GM12864 (cell line): ENCODE data around the gene BCL2L11.

ENCODE experiments used
- DNase-seq: peaks from one replicate; pipeline ENCODE4 v3.0.0-alpha.2; 2011; ENCODE audit warnings: low read depth
- H3K4me3 ChIP-seq: 2 replicates; pipeline ENCODE4 v1.5.1; 2011; ENCODE audit warnings: mild to moderate bottlenecking, low read depth, low read length, control low read depth
- CTCF ChIP-seq: IDR thresholded peaks from 2 replicates; pipeline ENCODE4 v1.5.1; 2011; ENCODE audit warnings: low read depth, mild to moderate bottlenecking, moderate library complexity, low read length, control low read depth, inconsistent platforms; ENCODE audit errors: missing control alignments

Gene BCL2L11

DNA sequence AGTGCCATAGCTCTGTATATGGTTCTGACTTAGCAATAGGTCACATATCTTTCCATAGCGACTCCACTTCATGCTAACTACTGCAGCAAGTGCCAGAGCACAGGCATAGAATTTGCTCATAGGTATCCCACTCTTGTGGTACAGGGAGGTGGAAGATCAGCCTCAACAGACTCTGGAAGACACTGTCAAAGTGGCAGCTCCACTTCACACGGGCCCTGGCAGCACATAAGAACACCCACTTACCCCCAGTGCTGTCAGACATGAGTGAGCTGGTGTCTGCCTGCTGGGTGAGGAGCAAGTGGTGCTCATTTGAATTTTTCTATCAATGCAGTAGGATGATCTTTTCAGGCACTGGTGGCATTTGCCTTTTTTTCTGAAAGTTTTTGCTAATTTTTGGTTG is 48.6 kb downstream of the BCL2L11 start:
- no peak for DNase-seq
- H3K4me3 ChIP-seq, result no peak overlapping the region
- TF ChIP-seq CTCF, result no peak

- no peak overlapping the region for H3K4me3 ChIP-seq
- DNase-seq, result no peak
- TF ChIP-seq CTCF, result no peak
Measured at GRCh38 chr2:111169924-111170323, 49.2 kb downstream of the BCL2L11 start.

DNA sequence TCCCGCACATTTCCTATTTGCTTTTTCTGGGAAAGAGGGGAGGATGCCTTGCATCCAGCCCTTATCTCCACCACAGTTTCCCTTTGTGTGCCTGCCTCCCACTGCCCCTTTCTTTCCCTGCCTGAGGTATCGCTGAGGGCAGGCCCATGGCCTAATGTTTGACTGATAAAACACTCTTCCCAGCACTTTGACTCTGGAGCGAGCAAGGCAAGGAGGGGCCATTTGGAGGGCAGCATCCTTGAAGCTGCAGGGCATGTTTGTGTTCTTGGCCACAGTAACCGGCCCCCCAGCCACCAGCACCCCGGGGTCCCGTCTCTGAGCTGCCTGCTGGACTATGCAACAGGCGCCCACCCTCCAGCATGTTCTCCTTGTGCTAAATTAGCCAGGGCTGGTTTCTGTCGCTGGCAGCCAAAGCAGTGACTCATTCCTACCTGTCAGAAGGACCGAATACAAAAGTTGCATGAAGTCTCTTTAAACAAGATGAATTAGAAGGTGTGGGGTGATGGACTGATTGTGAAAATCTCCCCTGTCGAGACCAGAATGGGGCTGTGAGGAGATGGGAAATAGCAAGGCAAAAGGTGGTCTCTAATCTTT is 50.7 kb downstream of the BCL2L11 start:
- TF ChIP-seq CTCF, result no peak
- DNase-seq, result no peak
- H3K4me3 ChIP-seq, result no peak overlapping the region

DNA sequence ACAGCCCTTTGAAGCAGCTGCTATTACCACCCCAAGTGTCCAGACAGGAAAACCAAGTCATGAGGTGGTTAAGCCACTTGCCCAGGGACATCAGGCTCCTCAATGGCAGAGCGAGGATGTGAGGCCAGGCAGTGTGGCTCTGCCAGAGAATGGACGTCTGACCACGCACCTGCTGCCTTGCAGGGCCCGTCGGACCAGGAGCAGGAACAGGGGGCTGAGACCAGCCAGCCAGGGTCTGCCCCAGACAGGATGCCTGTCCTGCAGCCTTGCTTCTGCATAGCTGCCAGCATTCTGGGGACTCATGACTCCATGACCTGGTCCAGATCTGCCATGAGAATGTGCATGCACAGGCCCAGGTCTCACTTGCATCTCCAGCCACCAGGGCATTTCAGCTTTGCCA is 52.0 kb downstream of the BCL2L11 start:
- TF ChIP-seq CTCF, result no peak
- H3K4me3 ChIP-seq, result no peak overlapping the region
- no peak for DNase-seq

DNA sequence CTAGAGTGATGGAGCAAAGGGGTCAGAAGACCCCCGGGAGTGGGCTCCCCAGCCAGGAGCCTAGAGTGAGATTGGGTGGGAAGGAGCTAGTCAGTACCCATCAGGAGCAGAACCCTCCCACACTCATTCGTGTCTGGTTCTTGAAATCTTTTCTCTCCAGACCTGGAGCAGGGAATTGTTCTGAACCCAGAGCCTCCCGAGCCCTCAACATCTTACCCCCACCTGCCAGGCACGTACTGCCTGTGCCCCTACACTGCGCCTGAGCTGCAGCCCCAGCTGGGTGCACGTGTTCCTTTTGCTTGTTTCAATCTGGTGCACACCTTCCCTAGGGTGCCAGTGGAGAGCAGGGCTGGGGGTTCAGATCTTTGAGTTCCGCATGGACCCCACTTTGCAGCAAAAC is 52.6 kb downstream of the BCL2L11 start:
- no peak for TF ChIP-seq CTCF
- H3K4me3 ChIP-seq, result no peak overlapping the region
- no peak for DNase-seq

DNA sequence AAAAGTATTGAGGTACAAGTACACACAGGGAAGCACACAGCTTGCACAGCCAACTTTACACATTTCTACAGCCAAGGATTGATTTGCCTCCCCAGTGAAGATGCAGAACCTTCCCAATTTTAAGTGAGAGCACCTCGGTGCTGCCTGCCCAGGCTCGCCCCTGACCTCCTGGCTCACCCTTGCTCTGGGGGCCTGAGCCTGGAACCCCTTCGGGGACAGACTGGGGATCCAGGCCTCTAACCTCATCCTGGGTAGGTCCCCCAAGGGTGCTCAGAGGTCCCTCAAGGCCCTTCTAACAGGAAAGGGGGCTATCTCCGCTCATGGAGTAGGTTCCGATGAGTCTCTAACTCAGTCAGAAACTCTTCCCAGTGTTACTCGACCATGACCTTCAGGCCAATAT is 53.1 kb downstream of the BCL2L11 start:
- TF ChIP-seq CTCF, result no peak
- DNase-seq, result no peak
- no peak overlapping the region for H3K4me3 ChIP-seq

GRCh38 chr2:111175615-111176014 is 54.9 kb downstream of the BCL2L11 start:
- TF ChIP-seq CTCF, result no peak
- DNase-seq, result no peak
- H3K4me3 ChIP-seq, result no peak overlapping the region
